Motor neuron (in vitro differentiated cells): ENCODE data around the gene GPLD1. TPM values are rescaled to one million over a fixed set of nuclear protein-coding genes. Genes with fewer than 3 reads are reported as not detected.
A peak's percentile ranks its signal among the peaks of the same experiment; 100 is the strongest.

Experiments used
- ATAC-seq, 8 experiments: fragments of 200-7000 bp; cut with Tn5 transposase; replicated peaks in 6 of 8; 2 replicates each; pipeline ENCODE4 v1.8.0; 2021; ENCODE audit warnings: mild to moderate bottlenecking in 8 of 8, moderate library complexity in 8 of 8
- H3K27ac ChIP-seq, 2 donors: fragments of 250-450 bp; sonication (Bioruptor Pico); 2 replicates each; pipeline ENCODE4 v1.9.0; 2021; ENCODE audit warnings: antibody characterized with exemption in 2 of 2, mild to moderate bottlenecking in 2 of 2, moderate library complexity in 1 of 2
- H3K4me1 ChIP-seq, 2 donors: fragments of 250-450 bp; sonication (Bioruptor Pico); replicated peaks in 1 of 2; 2 replicates each; pipeline ENCODE4 v1.6.1; 2021; ENCODE audit warnings: antibody characterized with exemption in 2 of 2, mild to moderate bottlenecking in 2 of 2, moderate library complexity in 1 of 2
- H3K4me3 ChIP-seq, 5 donors: fragments of 250-450 bp; sonication (Bioruptor Pico); 2 replicates each; pipeline ENCODE4 v1.9.0; 2021; ENCODE audit warnings: antibody characterized with exemption in 5 of 5, mild to moderate bottlenecking in 5 of 5, moderate library complexity in 4 of 5
- WGBS, 10 experiments: fragments of 450-650 bp; shearing (Covaris generic); methylation state at CpG; one replicate each; pipeline ENCODE4 v1.0.0; 2022; 5-methylcytosine and 5-hydroxymethylcytosine counted together
- in situ Hi-C, 9 experiments: fragments of 400-800 bp; cut with MboI; loops; one replicate each; pipeline ENCODE4 v1.15.0; 2021; ENCODE audit warnings: low sequenced_read_pairs in 9 of 9, low pct_unique_long_range_greater_than_20kb in 2 of 9; ENCODE audit not compliant: unreplicated experiment in 9 of 9
- total RNA-seq, 8 experiments: library from RNA; unstranded; fragments of 300-600 nt; gene quantifications; 2 replicates each; pipeline versions ENCODE4 v1.2.3 to v1.2.4, GENCODE V29; 2022

Gene GPLD1
- total RNA-seq, 8 experiments from 2014 or later = 1.0 to 7.3 (median 4.9) TPM; not detected in 1

DNA sequence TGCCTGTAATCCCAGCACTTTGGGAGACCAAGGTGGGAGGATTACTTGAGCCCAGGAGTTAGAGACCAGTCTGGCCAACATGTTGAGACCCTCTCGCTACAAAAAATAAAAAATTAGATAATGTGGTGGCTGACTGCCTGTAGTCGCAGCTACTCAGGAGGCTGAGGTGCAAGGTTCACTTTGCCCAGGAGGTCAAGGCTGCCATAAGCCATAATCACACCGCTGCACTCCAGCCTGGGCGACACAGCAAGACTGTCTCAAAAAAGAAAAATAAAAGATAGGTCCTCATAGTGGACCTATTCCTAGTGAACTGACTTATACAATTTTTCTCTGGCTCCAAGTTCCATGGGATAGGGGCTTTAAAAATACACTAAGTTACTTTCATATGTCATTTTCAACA lies 44.8 kb downstream of the GPLD1 start:
- H3K4me1 ChIP-seq = no peaks in the 10 kb centered on the region
- no peak overlapping the region for H3K4me3 ChIP-seq
- ATAC-seq = no peak
- in situ Hi-C loops = loop anchor here in 1 of 9 experiments (25.0 kb wide), 1 partner anchor 243 kb away; no protein-coding TSS in a partner anchor
- H3K27ac ChIP-seq = no peak overlapping the region
- WGBS, 10 experiments = 43 to 97% (median 81%) methylated on average over 1 to 4 of the region's 4 CpGs; no CpG with 5 or more reads in 2 of the 10 experiments

DNA sequence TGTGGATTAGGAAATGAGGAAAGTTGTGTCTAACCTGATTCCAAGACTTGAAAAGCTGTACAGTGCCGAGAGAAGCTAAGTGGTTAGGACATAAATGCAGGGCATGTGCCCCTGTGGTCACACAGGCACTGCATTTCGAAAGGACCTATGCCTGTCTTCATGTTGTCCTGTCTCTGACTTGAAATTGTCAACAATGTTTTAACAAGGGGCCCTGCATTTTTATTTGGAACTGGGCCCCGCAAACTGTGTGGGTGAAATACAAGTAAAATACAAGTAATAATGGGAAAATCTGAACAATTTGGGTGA lies 47.8 kb downstream of the GPLD1 start:
- no peaks in the 10 kb centered on the region for H3K4me1 ChIP-seq
- H3K27ac ChIP-seq = no peak overlapping the region
- no peak for ATAC-seq
- no peak overlapping the region for H3K4me3 ChIP-seq
- in situ Hi-C loops = loop anchor here in 1 of 9 experiments (25.0 kb wide), 1 partner anchor 246 kb away; no protein-coding TSS in a partner anchor
- WGBS, 10 experiments = 58 to 100% (median 78%) methylated on average over 1 to 3 of the region's 3 CpGs

DNA sequence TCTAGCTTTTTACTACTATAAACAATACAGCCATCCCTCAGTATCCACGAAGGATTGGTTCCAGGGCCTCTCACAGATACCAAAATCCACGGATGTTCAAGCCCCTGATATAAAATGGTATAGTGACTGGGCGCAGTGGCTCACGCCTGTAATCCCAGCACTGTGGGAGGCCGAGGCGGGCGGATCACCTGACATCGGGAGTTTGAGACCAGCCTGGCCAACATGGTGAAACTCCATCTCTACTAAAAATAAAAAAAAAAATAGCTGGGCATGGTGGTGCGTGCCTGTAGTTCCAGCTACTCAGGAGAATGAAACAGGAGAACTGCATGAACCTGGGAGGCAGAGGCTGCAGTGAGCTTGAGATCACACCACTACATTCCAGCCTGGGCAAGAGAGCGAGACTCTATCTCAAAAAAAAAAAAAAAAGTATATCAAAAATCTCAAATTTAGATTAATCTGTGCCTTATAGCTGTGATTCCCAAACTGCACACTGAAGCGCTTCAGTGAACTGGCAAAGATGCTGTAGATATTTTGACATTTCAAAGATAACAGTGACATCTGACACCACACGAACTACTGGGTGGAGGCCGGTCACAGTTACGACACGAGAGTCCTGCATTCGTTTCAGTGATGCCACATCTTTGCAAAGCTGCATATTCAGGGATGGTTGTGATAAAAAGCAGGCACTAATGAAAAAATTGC lies 48.3 kb downstream of the GPLD1 start:
- in situ Hi-C loops = loop anchor here in 1 of 9 experiments (25.0 kb wide), 1 partner anchor 246 kb away; no protein-coding TSS in a partner anchor
- no peak overlapping the region for H3K4me3 ChIP-seq
- H3K27ac ChIP-seq = no peak overlapping the region
- WGBS, 10 experiments = 32 to 100% (median 73%) methylated on average over 1 to 15 of the region's 16 CpGs
- ATAC-seq = peak in 2 of 8 experiments; percentile 62 to 98
- no peaks in the 10 kb centered on the region for H3K4me1 ChIP-seq

DNA sequence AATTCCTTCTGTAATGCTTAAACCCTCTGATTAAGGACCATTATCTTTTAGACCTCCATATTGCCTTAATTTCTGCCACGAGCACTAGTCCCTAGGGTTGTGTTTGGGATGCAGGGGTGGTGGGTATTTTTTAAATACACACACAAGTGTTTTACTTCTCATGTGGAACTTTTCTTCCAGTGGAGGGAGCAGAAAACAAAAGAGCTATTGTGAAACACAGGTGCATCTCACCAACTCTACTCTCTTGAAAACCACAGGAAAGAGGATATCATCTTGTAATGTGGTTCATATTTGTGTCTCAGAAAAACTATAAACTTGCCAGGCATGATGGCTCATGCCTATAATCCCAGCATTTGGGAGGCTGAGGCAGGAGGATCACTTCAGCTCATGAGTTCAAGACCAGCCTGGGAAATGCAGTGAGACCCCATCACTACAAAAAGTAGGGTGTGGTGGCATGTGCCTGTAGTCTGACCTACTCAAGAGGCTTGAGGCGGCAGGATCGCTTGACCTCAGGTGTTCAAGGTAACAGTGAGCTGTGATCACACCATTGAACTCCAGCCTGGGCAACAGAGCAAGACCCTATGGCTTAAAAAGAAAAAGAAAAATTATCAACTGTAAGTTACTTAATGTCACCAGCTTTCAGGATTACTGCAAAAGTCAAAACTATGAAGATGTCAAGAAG lies 49.4 kb downstream of the GPLD1 start:
- Histone ChIP-seq H3K4me1 (no peaks in the 10 kb centered on the region), H3K4me3 (no peak overlapping the region), H3K27ac (no peak overlapping the region)
- ATAC-seq = no peak
- in situ Hi-C loops = loop anchor here in 1 of 9 experiments (25.0 kb wide), 1 partner anchor 247 kb away; no protein-coding TSS in a partner anchor
- 21 to 93% (median 76%) methylated on average over 1 to 3 of the region's 3 CpGs; no CpG with 5 or more reads in 4 of the 10 experiments for WGBS, 10 experiments

DNA sequence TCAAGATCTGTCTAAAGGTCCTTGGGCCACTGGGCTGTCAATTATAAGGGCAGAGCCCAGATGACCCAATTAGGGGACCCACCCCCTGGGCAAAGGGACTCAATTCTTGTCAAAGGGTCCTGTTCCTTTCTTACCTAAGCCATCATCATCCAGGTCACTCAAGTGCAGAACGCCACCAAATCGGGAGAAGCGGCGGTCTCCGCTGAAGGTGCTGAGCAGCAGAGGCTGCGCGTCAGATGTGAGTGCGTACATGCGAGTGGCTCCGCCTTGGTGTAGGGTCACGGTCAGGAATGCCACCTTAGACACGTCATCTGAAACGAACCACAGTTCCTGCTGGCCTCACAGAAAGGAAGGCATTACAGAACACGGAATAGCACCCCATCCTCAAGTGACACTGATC lies 52.4 kb downstream of the GPLD1 start:
- ATAC-seq = no peak
- in situ Hi-C loops = loop anchor here in 1 of 9 experiments (25.0 kb wide), 1 partner anchor 250 kb away; no protein-coding TSS in a partner anchor
- WGBS, 10 experiments = 70 to 98% (median 89%) methylated on average over 4 to 11 of the region's 14 CpGs; no CpG with 5 or more reads in 4 of the 10 experiments

DNA sequence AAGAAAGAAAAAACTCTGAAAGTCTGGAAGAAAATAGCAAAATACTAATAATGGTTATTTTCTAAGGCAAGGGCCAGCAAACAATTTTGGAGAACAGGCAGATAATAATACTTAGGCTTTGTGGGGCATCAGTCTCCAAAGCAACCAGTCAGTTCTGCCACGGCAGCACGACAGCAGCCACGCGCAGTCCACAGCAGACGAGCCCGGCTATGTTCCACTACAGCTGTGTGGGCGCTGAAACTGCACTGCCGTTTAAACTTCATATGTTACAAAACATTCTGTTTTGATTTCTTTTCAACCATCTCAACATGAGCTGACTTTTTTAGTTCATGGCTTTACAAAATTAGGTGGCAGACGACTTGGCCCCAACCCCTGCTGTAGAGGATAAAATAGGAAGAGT lies 56.8 kb downstream of the GPLD1 start:
- no peak for ATAC-seq
- Histone ChIP-seq H3K4me3 (no peak overlapping the region), H3K4me1 (no peaks in the 10 kb centered on the region), H3K27ac (no peak overlapping the region)
- in situ Hi-C loops = loop anchor here in 1 of 9 experiments (25.0 kb wide), 1 partner anchor 255 kb away; no protein-coding TSS in a partner anchor
- WGBS, 10 experiments = 40 to 100% (median 100%) methylated on average over 1 to 9 of the region's 9 CpGs; no CpG with 5 or more reads in 1 of the 10 experiments

More for the DNA sequence above, 52.4 kb downstream of the GPLD1 start:
- no peak overlapping the region for H3K27ac ChIP-seq
- H3K4me3 ChIP-seq = no peak overlapping the region
- no peaks in the 10 kb centered on the region for H3K4me1 ChIP-seq

DNA sequence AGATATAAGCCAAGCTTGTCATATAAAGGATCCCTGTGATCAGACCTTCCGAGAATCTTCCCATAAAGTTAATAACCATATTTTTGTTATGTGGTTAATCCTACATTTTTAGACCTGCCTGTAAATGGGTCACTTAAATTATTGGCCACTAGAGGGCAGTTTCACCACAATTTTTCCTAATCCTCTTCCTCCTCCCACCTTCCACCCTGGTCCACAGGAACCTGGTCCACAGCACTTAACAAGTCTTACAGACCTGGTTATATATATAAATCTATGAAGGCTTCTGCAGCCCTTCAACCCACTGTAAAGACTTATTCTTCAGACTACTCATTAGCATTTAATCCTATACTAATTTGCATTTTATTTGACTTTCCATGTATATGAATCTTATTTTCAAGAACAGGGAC lies 58.3 kb downstream of the GPLD1 start:
- in situ Hi-C loops = loop anchor here in 1 of 9 experiments (25.0 kb wide), 1 partner anchor 256 kb away; no protein-coding TSS in a partner anchor
- Histone ChIP-seq H3K4me3 (no peak overlapping the region), H3K4me1 (no peaks in the 10 kb centered on the region), H3K27ac (no peak overlapping the region)
- 0 to 100% (median 66%) methylated on average over 1 of the region's 1 CpG; no CpG with 5 or more reads in 2 of the 10 experiments for WGBS, 10 experiments
- ATAC-seq = peak in 4 of 8 experiments; percentile 24 to 63 (median 48)

DNA sequence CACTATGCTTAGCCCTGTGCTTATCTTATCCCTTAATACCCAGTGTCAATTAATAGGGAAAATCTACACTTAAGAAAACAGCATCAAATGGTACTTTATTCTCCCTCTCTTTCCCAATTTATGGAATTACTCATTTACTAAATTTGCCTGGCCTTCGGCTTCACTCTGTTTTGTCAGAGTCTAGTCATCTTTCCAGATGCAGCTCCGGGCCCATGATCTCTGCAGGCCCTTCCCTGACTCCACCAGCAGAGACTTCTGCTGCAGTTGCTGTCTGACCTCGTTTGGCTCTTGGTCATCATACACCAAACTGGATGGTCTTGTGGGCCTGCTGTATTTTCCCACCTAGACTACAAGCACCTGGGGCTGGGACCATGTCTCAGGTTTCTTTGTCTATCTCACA lies 59.3 kb downstream of the GPLD1 start:
- Histone ChIP-seq H3K27ac (no peak overlapping the region), H3K4me1 (no peaks in the 10 kb centered on the region), H3K4me3 (no peak overlapping the region)
- in situ Hi-C loops = loop anchor here in 1 of 9 experiments (25.0 kb wide), 1 partner anchor 257 kb away; no protein-coding TSS in a partner anchor
- 0 to 100% (median 73%) methylated on average over 1 to 3 of the region's 3 CpGs; no CpG with 5 or more reads in 1 of the 10 experiments for whole genome bisulfite sequencing, 10 experiments
- no peak for ATAC-seq

DNA sequence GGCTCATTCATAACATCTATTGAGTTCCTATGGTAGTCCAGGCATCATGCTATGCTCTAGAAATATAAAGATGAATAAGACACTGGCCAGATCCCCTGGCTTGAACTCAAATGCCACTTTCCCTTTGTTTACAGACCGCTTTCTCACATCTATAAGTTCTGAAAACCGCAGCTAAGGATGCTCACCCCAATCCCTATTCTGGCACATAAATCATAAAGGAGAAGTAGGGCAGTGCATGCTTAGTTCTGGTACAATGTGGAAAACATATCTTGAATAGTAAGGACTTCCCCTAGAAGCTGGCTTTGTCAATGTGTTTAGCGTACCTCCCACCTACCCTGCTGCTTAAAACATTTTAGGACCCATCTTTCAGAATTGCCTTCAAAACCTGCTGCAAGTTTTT lies 60.2 kb downstream of the GPLD1 start:
- Histone ChIP-seq H3K4me3 (no peak overlapping the region), H3K4me1 (no peaks in the 10 kb centered on the region), H3K27ac (no peak overlapping the region)
- no peak for ATAC-seq
- in situ Hi-C loops = loop anchor here in 1 of 9 experiments (25.0 kb wide), 1 partner anchor 258 kb away; no protein-coding TSS in a partner anchor
- 60 to 100% (median 93%) methylated on average over 1 to 3 of the region's 3 CpGs; no CpG with 5 or more reads in 1 of the 10 experiments for WGBS, 10 experiments

DNA sequence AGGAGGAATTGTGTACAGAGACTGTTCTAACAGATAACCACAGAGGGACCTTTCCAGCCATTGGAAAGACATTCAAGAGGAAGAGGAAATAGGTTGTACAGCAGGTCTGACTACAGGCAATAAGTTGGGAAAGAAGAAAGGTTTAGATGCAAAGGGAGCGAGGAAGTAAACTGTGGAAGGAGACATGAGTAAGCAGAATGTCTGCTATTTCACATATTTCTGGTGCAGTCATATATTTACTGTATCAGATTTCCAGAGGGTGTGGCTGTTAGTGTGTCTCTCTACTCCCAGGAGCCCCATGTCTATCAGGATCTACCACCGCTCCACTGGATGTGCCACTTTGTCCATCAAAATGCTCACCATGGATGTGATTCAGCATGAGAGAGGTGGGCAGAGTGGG lies 60.8 kb downstream of the GPLD1 start:
- no peaks in the 10 kb centered on the region for H3K4me1 ChIP-seq
- in situ Hi-C loops = loop anchor here in 1 of 9 experiments (25.0 kb wide), 1 partner anchor 259 kb away; no protein-coding TSS in a partner anchor
- no peak overlapping the region for H3K4me3 ChIP-seq
- ATAC-seq = peak in 3 of 8 experiments; percentile 60 to 93 (median 88)
- H3K27ac ChIP-seq = no peak overlapping the region
- 86 to 100% (median 100%) methylated on average over 1 to 2 of the region's 2 CpGs; no CpG with 5 or more reads in 4 of the 10 experiments for WGBS, 10 experiments

DNA sequence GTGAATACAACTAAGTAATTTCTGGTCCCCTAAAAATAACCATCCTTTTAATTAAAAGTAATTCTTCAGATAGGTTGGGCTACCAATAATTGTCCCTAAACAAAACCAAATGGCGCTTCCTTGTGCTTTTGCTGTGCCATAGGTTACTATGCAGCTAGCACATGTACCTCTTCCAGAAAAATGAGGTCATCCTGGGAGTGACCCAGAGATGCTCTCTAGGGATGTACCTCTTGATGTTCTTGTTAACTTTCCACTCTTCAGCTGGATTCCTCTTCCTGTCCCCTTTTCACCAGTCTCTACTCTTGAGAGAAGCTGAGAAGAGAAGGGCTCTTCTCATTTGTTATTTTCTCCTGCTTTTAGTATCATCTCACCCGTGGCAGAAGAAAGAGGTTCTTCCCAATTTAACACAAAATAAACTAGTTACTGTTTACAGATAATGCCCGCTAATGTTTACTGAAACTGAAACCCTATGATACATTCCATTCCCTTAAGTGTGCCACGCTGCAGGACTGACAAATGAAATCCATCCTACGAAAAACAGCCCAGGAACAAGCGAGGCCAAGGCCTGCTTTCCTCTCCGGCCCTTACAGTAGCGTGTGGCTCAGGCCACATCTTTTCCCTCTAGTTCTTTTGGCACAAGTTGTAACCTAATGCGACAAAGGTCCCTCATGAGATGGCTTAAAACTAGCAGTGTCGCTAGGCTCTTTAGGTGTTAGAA lies 62.5 kb downstream of the GPLD1 start:
- ATAC-seq = peak in 1 of 8 experiments; percentile 42
- in situ Hi-C loops = loop anchor here in 1 of 9 experiments (25.0 kb wide), 1 partner anchor 260 kb away; no protein-coding TSS in a partner anchor
- Histone ChIP-seq H3K4me1 (no peaks in the 10 kb centered on the region), H3K27ac (no peak overlapping the region), H3K4me3 (no peak overlapping the region)
- WGBS, 10 experiments = 72 to 100% (median 96%) methylated on average over 1 to 9 of the region's 10 CpGs

DNA sequence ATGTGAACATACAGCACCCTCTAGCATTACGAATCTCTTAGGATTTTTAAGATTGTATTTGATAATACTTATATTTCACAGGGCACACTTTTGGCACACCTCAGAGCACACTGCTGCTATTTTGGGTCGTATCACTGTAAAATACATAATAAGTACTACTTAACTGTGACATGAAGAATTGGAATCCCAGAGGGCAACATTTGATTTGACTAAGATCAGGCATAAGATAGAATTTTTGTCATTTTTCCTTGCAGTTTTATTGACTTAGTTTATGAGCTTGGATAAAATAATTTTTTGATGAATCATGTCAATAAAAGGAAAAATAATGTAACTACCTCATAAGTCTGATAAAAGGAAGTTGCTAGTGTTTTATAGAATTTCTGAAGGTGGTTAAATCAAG lies 64.3 kb downstream of the GPLD1 start:
- in situ Hi-C loops = loop anchor here in 1 of 9 experiments (25.0 kb wide), 1 partner anchor 262 kb away; no protein-coding TSS in a partner anchor
- 40 to 100% (median 83%) methylated on average over 1 to 2 of the region's 2 CpGs; no CpG with 5 or more reads in 1 of the 10 experiments for WGBS, 10 experiments
- no peak overlapping the region for H3K4me3 ChIP-seq
- ATAC-seq = no peak
- H3K27ac ChIP-seq = no peak overlapping the region
- H3K4me1 ChIP-seq = no peaks in the 10 kb centered on the region
